ENCODE data around the gene NUTM1.
A peak's percentile ranks its signal among the peaks of the same experiment; 100 is the strongest.

DNA sequence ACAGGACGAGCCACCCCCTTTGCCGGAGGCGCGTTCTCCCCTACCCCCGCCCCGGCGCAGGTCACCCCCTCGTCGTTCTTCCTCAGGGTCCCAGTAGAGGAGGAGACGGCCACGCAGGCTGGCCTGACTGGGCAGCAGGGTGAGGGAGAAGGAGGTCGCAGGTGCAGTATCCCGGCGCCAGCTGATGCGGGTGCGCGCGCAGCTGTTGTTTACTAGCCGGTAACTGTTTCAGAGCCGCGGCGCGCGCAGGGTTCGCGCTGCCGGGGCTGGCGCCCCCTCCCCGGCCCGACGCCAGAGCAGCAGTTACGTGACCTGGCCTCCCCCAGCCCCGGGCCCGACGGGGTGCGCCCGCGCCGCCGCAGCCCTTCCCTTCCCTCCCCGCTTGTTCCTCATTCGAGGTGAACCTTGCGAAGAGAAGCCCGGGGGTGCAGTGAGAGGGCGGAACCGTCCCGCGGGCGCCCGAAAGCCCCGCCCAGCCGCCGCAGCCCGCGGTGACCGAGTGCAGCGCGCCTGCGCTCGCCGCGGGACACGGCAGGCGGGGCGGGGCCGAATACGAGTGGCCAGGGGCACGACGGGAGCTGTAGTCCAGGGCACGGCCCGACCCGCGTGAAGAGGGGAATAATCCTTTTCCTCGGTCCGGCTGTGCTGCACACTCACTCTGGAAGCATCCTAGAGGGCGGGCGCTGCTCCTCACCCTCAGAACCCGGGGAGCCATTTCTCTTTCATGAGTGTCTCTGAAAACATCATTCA is 5.4 kb upstream of the NUTM1 start, which contains the start of gene SLC12A6:
- TF ChIP-seq, protein P1, sequence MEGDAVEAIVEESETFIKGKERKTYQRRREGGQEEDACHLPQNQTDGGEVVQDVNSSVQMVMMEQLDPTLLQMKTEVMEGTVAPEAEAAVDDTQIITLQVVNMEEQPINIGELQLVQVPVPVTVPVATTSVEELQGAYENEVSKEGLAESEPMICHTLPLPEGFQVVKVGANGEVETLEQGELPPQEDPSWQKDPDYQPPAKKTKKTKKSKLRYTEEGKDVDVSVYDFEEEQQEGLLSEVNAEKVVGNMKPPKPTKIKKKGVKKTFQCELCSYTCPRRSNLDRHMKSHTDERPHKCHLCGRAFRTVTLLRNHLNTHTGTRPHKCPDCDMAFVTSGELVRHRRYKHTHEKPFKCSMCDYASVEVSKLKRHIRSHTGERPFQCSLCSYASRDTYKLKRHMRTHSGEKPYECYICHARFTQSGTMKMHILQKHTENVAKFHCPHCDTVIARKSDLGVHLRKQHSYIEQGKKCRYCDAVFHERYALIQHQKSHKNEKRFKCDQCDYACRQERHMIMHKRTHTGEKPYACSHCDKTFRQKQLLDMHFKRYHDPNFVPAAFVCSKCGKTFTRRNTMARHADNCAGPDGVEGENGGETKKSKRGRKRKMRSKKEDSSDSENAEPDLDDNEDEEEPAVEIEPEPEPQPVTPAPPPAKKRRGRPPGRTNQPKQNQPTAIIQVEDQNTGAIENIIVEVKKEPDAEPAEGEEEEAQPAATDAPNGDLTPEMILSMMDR (IDR thresholded peaks at IDR 0.05): no peak
- TF ChIP-seq POLR2A (IDR thresholded peaks at IDR 0.05; ENCODE audit: low read length) (peak; percentile 57), SMC3 (IDR thresholded peaks at IDR 0.05) (no peak), JUNB (IDR thresholded peaks at IDR 0.05) (no peak), RAD21 (conservative IDR thresholded peaks at IDR 0.05 in 1 of 2, IDR thresholded peaks at IDR 0.05 in 1 of 2) (0 out of 5 replicates have a peak, but pooled peaks of 1 of the 2 experiments have one; percentile 18), RARB (CRISPR knock-in tag; IDR thresholded peaks at IDR 0.05) (no peak), CHD2 (IDR thresholded peaks at IDR 0.05; ENCODE audit: low read length, partially characterized antibody) (no peak), NR3C1 (IDR thresholded peaks at IDR 0.05) (no peak)
- TF ChIP-seq, protein P2, sequence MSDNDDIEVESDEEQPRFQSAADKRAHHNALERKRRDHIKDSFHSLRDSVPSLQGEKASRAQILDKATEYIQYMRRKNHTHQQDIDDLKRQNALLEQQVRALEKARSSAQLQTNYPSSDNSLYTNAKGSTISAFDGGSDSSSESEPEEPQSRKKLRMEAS (IDR thresholded peaks at IDR 0.05): no peak
- TF ChIP-seq, protein P3, sequence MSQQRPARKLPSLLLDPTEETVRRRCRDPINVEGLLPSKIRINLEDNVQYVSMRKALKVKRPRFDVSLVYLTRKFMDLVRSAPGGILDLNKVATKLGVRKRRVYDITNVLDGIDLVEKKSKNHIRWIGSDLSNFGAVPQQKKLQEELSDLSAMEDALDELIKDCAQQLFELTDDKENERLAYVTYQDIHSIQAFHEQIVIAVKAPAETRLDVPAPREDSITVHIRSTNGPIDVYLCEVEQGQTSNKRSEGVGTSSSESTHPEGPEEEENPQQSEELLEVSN (IDR thresholded peaks at IDR 0.05; ENCODE audit: borderline replicate concordance, low read depth): no peak
- TF ChIP-seq, protein P4, sequence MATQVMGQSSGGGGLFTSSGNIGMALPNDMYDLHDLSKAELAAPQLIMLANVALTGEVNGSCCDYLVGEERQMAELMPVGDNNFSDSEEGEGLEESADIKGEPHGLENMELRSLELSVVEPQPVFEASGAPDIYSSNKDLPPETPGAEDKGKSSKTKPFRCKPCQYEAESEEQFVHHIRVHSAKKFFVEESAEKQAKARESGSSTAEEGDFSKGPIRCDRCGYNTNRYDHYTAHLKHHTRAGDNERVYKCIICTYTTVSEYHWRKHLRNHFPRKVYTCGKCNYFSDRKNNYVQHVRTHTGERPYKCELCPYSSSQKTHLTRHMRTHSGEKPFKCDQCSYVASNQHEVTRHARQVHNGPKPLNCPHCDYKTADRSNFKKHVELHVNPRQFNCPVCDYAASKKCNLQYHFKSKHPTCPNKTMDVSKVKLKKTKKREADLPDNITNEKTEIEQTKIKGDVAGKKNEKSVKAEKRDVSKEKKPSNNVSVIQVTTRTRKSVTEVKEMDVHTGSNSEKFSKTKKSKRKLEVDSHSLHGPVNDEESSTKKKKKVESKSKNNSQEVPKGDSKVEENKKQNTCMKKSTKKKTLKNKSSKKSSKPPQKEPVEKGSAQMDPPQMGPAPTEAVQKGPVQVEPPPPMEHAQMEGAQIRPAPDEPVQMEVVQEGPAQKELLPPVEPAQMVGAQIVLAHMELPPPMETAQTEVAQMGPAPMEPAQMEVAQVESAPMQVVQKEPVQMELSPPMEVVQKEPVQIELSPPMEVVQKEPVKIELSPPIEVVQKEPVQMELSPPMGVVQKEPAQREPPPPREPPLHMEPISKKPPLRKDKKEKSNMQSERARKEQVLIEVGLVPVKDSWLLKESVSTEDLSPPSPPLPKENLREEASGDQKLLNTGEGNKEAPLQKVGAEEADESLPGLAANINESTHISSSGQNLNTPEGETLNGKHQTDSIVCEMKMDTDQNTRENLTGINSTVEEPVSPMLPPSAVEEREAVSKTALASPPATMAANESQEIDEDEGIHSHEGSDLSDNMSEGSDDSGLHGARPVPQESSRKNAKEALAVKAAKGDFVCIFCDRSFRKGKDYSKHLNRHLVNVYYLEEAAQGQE (IDR thresholded peaks at IDR 0.05): no peak
